Spleen (tissue), 11 donors: Measurements from ENCODE around the gene ROR1. TPM values are rescaled to one million over a fixed set of nuclear protein-coding genes. Genes with fewer than 3 reads are reported as not detected.
"Not testable (repeated sequence)": the region's sequence is repeated elsewhere in the genome, so short reads cannot be mapped to it uniquely, and the experiment has no call there.

Experiments
- DNase-seq: peaks from one replicate; pipeline ENCODE4 v3.0.0-alpha.2; 2020
- H3K27ac ChIP-seq, 8 donors: fragments of 200-600 bp; sonication (generic) in 7 of 8; 1 replicate in 4 of 8; 2 replicates in 4 of 8; pipeline versions ENCODE4 v1.5.0 to v1.8.0; 2016 to 2021; ENCODE audit warnings: inconsistent platforms in 4 of 8, mild to moderate bottlenecking in 4 of 8, moderate library complexity in 1 of 8
- H3K27me3 ChIP-seq, 7 donors: fragments of 200-600 bp; sonication (generic) in 6 of 7; replicated peaks in 1 of 7; 1 replicate in 4 of 7; 2 replicates in 3 of 7; pipeline versions ENCODE4 v1.5.0 to v1.8.0; 2016 to 2021; ENCODE audit warnings: inconsistent platforms in 3 of 7, mild to moderate bottlenecking in 1 of 7
- H3K36me3 ChIP-seq, 6 donors: fragments of 200-600 bp; sonication (generic) in 5 of 6; 1 replicate in 4 of 6; 2 replicates in 2 of 6; pipeline versions ENCODE4 v1.5.0 to v1.8.0; 2016 to 2021; ENCODE audit warnings: inconsistent platforms in 2 of 6
- H3K4me1 ChIP-seq, 6 donors: fragments of 200-600 bp; sonication (generic) in 5 of 6; 1 replicate in 3 of 6; 2 replicates in 3 of 6; pipeline versions ENCODE4 v1.5.0 to v1.8.0; 2016 to 2021; ENCODE audit warnings: inconsistent platforms in 3 of 6
- H3K4me3 ChIP-seq, 8 donors: fragments of 200-600 bp; sonication (generic) in 7 of 8; 1 replicate in 4 of 8; 2 replicates in 4 of 8; pipeline versions ENCODE4 v1.5.0 to v1.8.0; 2016 to 2021; ENCODE audit warnings: inconsistent platforms in 4 of 8, mild to moderate bottlenecking in 4 of 8, moderate library complexity in 2 of 8
- H3K9me3 ChIP-seq, 8 donors: fragments of 200-600 bp; sonication (generic) in 7 of 8; 1 replicate in 4 of 8; 2 replicates in 4 of 8; pipeline versions ENCODE4 v1.5.0 to v1.8.0; 2016 to 2021; ENCODE audit warnings: inconsistent platforms in 4 of 8
- CTCF ChIP-seq, 11 experiments: fragments of 200-600 bp in 7 of 11; fragments of 450-650 bp in 4 of 11; sonication (generic) in 4 of 11; IDR thresholded peaks in 8 of 11; conservative IDR thresholded peaks in 3 of 11; 1 replicate in 7 of 11; 2 replicates in 4 of 11; pipeline versions ENCODE4 v1.4.0 to v1.8.0; 2016 to 2021; ENCODE audit warnings: antibody characterized with exemption in 11 of 11, inconsistent platforms in 4 of 11, mild to moderate bottlenecking in 1 of 11
- POLR2A ChIP-seq, 3 donors: fragments of 450-650 bp; IDR thresholded peaks; one replicate each; pipeline ENCODE4 v1.5.1; 2017; ENCODE audit warnings: antibody characterized with exemption in 3 of 3, mild to moderate bottlenecking in 1 of 3
- POLR2AphosphoS5 ChIP-seq, 3 donors: sonication (generic); formaldehyde crosslinking; IDR thresholded peaks; one replicate each; pipeline ENCODE4 v1.5.1; 2017; ENCODE audit warnings: antibody characterized with exemption in 3 of 3
- WGBS, 5 donors: extraction: QIAGEN DNeasy Blood & Tissue Kit in 3 of 5; methylation state at CpG; one replicate each; pipeline versions ENCODE4 v1.1.5 to v1.1.7; 2013 to 2018; 5-methylcytosine and 5-hydroxymethylcytosine counted together
- intact Hi-C: fragments of 100-400 bp; cut with DNase I; formaldehyde crosslinking; loops from one replicate; pipeline ENCODE4 v1.15.0; 2023; ENCODE audit warnings: low total_unique reads
- polyA plus RNA-seq, 3 donors: library from polyadenylated mRNA; stranded (reverse); fragments of 200-250 nt; gene quantifications; one replicate each; pipeline ENCODE4 v1.2.1, GENCODE V29; 2013
- total RNA-seq, 7 donors: library from RNA; depleted of rRNA in 3 of 7; stranded (reverse); fragments of >200 nt in 3 of 7; fragmentation: NEBNext Ultra II Directional in 4 of 7; extraction: Animal tissue kit (Norgen Biotek cat#: 25700) in 4 of 7; gene quantifications; one replicate each; pipeline versions ENCODE4 v1.1.0 to v1.2.1, GENCODE V29; 2016 to 2021
- donor health status: healthy with polysubstance abuse.
- donor health status: DM: no; HTN: no; CAD: no; lungs with moderate emphysema.
- donor health status: DM: no; HTN: no; CAD: no.
- donor health status: Bipolar disorder and iron deficiency.
- donor health status: healthy.
- donor health status: DM: no; HTN: no; CAD: no.
- donor health status: DM: yes; HTN: yes; CAD: no.

ROR1 gene
- total and polyA plus RNA-seq, 10 donors, result 0.43 to 12.3 (median 6.4) TPM

- H3K27me3 ChIP-seq, result peaks cover 0 to 19% (median 1%) of the 10 kb centered on the region in 7 donors
- peaks cover 0 to 20% (median 4%) of the 10 kb centered on the region in 6 donors for H3K4me1 ChIP-seq
- intact Hi-C loops, result no loop called here
- TF ChIP-seq POLR2AphosphoS5 (IDR thresholded peaks at IDR 0.05) (no peak), CTCF (IDR thresholded peaks at IDR 0.05 in 8 of 11, conservative IDR thresholded peaks at IDR 0.05 in 3 of 11) (no peak), POLR2A (IDR thresholded peaks at IDR 0.05) (no peak)
- no peaks in the 10 kb centered on the region for H3K36me3 ChIP-seq
- H3K27ac ChIP-seq, result no peak overlapping the region
- H3K4me3 ChIP-seq, result no peak overlapping the region
- DNase-seq, result no peak
- no peaks in the 10 kb centered on the region for H3K9me3 ChIP-seq
- WGBS, 5 donors, result 66 to 80% (median 68%) methylated on average over 3 of the region's 3 CpGs
Measured at GRCh38 chr1:63780565-63780964, 6.7 kb downstream of the ROR1 start.

- intact Hi-C loops, result no loop called here
- no peak for DNase-seq
- H3K4me1 ChIP-seq, result peaks cover 0 to 10% (median 0%) of the 10 kb centered on the region in 6 donors
- no peaks in the 10 kb centered on the region for H3K9me3 ChIP-seq
- no peak overlapping the region for H3K27ac ChIP-seq
- no peak overlapping the region for H3K4me3 ChIP-seq
- TF ChIP-seq CTCF (IDR thresholded peaks at IDR 0.05 in 8 of 11, conservative IDR thresholded peaks at IDR 0.05 in 3 of 11), result no peak
- TF ChIP-seq POLR2AphosphoS5 (IDR thresholded peaks at IDR 0.05), result no peak
- TF ChIP-seq POLR2A (IDR thresholded peaks at IDR 0.05), result no peak
- no peaks in the 10 kb centered on the region for H3K27me3 ChIP-seq
- WGBS, 5 donors, result 68 to 91% (median 85%) methylated on average over 2 of the region's 2 CpGs
- H3K36me3 ChIP-seq, result no peaks in the 10 kb centered on the region
Measured at GRCh38 chr1:63782982-63783381, 9.2 kb downstream of the ROR1 start.

GRCh38 chr1:63784083-63784482 lies 10.3 kb downstream of the ROR1 start:
- Histone ChIP-seq H3K9me3 (no peaks in the 10 kb centered on the region), H3K27me3 (no peaks in the 10 kb centered on the region), H3K36me3 (no peaks in the 10 kb centered on the region), H3K4me3 (no peak overlapping the region), H3K27ac (no peak overlapping the region), H3K4me1 (peaks cover 0 to 10% (median 0%) of the 10 kb centered on the region in 6 donors)
- no peak for DNase-seq
- TF ChIP-seq POLR2A (IDR thresholded peaks at IDR 0.05) (no peak), POLR2AphosphoS5 (IDR thresholded peaks at IDR 0.05) (no peak), CTCF (IDR thresholded peaks at IDR 0.05 in 8 of 11, conservative IDR thresholded peaks at IDR 0.05 in 3 of 11) (no peak)
- intact Hi-C loops, result no loop called here

- no peaks in the 10 kb centered on the region for H3K27me3 ChIP-seq
- no peak for DNase-seq
- peaks cover 0 to 4% (median 0%) of the 10 kb centered on the region in 6 donors for H3K4me1 ChIP-seq
- H3K27ac ChIP-seq, result no peak overlapping the region
- no peak overlapping the region for H3K4me3 ChIP-seq
- TF ChIP-seq CTCF (IDR thresholded peaks at IDR 0.05 in 8 of 11, conservative IDR thresholded peaks at IDR 0.05 in 3 of 11), result no peak
- TF ChIP-seq POLR2A (IDR thresholded peaks at IDR 0.05), result no peak
- TF ChIP-seq POLR2AphosphoS5 (IDR thresholded peaks at IDR 0.05), result no peak
- H3K36me3 ChIP-seq, result no peaks in the 10 kb centered on the region
- WGBS, 5 donors, result 71 to 83% (median 76%) methylated on average over 6 of the region's 6 CpGs
- H3K9me3 ChIP-seq, result no peaks in the 10 kb centered on the region
- intact Hi-C loops, result no loop called here
Measured at GRCh38 chr1:63784489-63785390, 10.9 kb downstream of the ROR1 start.

- H3K36me3 ChIP-seq, DNase-seq, H3K27me3 ChIP-seq, H3K4me1 ChIP-seq, H3K4me3 ChIP-seq, intact Hi-C loops, H3K9me3 ChIP-seq, H3K27ac ChIP-seq: not testable (repeated sequence)
- 94 to 98% (median 97%) methylated on average over 3 of the region's 3 CpGs for WGBS, 5 donors
Measured at GRCh38 chr1:63787270-63787669, 13.5 kb downstream of the ROR1 start.
